NCI-H2107 treated with DMSO at 0.1 percent for 48 hours (cell line): ENCODE measurements around the gene GIPC2.
"Not testable (repeated sequence)": the region's sequence is repeated elsewhere in the genome, so short reads cannot be mapped to it uniquely, and the experiment has no call there.

Experiments used
- DNase-seq: peaks from one replicate; lab custom pipeline; 2025; ENCODE audit not compliant: unreplicated experiment; lab: John Stamatoyannopoulos, UW

The GIPC2 gene

DNA sequence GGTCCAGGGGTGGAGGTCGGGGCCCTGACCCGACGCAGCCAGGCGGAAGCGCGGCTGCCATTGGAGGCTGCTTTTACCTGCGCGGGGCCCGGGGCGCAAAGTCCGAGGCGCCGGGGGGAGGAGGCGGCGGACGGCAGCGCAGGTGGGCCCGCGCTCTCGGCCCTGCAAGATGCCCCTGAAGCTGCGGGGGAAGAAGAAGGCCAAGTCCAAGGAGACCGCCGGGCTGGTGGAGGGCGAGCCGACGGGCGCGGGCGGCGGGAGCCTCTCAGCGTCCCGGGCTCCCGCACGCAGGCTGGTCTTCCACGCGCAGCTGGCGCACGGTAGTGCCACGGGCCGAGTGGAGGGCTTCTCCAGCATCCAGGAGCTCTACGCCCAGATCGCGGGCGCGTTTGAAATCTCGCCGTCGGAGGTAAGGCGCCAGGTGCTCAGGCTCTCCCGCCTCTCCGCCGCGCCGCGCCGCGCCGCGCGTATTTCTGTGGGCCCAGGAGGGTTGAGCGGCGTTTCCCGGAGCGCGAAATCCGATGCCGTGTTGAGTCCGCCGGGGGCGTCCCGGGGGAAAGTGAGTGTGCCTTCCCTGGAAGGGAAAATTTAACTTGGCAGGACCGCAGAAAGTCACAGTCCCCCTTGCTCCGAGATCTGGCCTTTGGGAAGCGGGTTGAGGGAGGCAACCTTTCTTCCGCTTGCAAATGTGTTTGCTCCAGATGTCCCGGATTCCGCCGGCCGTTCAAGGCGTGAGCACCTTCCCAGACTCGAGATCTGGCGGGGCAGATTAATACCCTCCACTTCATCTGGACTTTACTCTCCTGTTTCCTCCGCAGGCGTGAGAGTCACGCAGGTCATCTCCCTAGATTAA lies at the start of gene GIPC2:
Gene GIPC2, plus strand, starts transcription at position 41 of the 853 bp plus-strand sequence. Its CDS starts 129 bp downstream, at position 170.
- no peak for DNase-seq

DNA sequence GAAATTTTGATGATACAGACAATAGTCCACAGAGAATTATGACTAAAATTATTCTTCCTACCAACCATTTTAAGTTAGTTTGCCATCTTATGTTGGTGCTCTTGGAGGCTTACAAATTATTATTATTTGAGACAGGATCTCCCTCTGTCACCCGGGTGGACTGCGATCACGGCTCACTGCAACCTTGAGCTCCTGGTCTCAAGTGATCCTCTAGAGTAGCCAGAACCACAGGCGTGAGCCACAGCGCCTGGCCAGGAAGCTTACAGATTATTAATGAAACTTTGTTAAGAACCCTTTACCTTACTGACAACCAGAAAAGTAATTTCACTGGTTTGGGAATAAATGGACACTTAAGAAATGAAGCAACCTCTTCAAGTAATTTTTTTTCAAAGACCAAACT lies 49.0 kb upstream of the GIPC2 start:
- DNase-seq = no peak

- not testable (repeated sequence) for DNase-seq
Observed at GRCh38 chr1:78000536-78000935, 45.2 kb upstream of the GIPC2 start.

- DNase-seq = no peak
Observed at GRCh38 chr1:78003070-78003746, 42.6 kb upstream of the GIPC2 start.

DNA sequence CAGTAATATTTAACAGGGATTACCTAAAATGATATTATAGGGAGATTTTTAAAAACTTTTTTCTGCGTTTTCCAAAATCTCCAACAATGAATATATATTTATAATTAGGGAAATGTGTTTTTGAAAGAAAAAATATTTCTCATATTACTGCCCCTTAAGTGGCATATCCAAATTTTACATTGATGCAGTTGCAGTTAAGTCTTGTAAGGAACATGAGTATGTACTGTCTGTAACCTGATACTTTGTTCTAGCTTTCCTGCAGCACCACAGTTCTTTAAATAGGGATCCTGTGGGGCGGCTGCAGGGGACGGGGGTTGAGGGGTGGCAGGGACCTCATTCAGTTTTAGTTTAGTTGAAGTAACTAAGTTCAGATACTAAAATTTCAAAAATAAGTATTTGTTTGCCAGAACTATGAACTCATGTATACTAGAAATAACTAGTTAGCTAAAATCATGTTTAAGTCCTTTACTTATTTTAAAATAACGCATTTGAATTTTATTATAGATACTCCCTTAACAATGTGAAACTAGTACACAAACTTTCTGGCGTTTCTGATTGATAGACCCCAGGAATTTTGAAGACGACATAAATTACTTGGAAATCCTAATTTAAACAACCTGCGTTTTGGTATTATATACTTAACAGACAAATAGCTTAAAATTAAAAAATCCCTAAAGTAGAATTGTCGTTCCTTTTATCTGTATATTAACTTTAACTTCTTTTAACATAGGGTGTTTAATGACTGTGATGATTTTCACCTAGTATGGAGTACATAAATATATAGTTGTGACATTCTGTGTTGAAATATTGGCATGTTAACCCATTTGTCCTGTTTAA lies 41.7 kb upstream of the GIPC2 start:
- DNase-seq = peak; percentile 27

DNA sequence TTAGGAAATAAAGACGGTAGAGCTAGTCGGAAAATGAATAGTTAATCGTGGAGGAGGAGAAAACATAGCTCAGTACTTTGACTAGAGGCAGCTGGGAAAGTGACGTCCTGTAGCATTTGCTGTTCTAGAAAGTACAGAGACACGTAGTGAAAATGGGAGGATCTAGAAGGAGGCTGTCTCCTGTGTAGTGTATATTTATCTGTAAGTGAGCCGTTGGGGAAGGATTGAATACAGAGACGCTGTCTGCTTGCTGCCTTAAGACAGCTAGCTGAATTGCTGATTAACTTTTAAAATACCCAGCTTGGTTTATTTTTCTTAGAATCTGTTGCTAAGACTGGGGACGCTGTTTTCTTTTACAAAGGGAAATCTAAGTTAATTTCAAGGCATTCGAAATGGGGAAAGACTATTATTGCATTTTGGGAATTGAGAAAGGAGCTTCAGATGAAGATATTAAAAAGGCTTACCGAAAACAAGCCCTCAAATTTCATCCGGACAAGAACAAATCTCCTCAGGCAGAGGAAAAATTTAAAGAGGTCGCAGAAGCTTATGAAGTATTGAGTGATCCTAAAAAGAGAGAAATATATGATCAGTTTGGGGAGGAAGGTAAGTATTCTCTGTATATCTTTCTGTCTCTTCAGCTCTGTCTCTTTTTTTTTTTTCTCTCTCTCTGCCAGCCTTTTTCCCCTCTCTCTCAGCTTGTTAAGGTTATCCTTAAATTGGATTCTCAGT lies 40.9 kb upstream of the GIPC2 start, which contains the start of gene DNAJB4:
Gene DNAJB4, plus strand, starts transcription at position 221 of the 729 bp plus-strand sequence. Its CDS starts 172 bp downstream, at position 393.
- DNase-seq = no peak

- DNase-seq = no peak
Observed at GRCh38 chr1:78005448-78005722, 40.4 kb upstream of the GIPC2 start.

GRCh38 chr1:78005755-78006154 lies 40.0 kb upstream of the GIPC2 start:
- no peak for DNase-seq

GRCh38 chr1:78006521-78006920 lies 39.2 kb upstream of the GIPC2 start:
- no peak for DNase-seq

- no peak for DNase-seq
Observed at GRCh38 chr1:78007677-78008341, 38.0 kb upstream of the GIPC2 start.

DNA sequence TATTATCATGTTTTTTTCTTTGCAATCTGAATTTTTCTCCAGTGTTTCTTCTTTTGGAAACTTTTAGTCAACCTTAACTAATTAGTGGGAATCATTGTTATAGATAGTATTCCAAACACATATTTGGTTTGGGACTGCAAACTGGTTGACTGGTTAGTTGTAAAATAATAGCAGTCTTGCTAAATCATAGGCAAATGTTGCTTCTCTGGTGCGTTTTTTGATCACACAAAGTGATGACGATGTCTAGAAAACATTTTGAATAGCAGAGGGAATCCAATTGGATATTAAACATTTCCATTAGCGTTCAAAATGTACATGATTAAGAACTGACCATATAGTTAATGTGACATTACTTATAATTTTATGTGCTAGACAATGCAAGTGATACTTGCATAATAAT lies 36.5 kb upstream of the GIPC2 start:
- DNase-seq = no peak

DNA sequence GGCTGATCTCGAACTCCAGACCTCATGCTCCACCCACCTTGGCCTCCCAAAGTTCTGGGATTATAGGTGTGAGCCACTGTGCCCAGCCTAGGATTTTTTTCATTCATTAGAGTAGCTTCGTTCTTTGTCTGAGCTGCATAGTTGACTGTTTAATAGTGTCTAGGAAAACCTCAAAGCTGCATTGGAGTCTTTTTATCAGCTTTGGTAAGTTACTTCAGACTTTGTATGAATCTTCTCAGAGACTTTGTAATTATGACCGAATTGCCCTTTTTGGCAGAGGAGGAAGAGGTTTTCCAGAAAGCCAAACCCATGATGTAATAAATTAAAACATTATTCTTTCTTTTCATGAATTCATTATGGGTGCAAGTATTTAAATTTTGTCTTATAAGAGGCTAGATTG lies 35.9 kb upstream of the GIPC2 start:
- DNase-seq = no peak

- no peak for DNase-seq
Observed at GRCh38 chr1:78011050-78011449, 34.7 kb upstream of the GIPC2 start.

DNA sequence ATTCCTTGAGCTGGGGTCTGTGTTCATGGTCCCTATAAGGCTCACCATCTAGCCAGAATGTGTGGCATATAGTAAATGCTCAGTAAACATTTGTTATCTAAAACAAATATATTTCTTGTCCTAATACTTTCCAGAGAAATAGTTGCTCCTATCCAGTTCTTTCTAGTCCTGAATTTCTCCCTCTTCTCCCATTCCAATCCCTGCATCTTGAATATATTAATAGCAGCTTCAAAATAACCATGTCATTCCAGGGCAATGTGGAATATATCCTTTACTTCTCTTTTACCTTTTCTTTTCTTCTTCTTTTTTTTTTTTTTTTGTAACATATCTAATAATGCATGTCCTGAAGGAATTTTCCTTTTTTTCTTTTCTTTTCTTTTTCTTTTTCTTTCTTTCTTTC lies 30.6 kb upstream of the GIPC2 start:
- no peak for DNase-seq

GRCh38 chr1:78019024-78019423 lies 26.7 kb upstream of the GIPC2 start:
- DNase-seq = no peak

DNA sequence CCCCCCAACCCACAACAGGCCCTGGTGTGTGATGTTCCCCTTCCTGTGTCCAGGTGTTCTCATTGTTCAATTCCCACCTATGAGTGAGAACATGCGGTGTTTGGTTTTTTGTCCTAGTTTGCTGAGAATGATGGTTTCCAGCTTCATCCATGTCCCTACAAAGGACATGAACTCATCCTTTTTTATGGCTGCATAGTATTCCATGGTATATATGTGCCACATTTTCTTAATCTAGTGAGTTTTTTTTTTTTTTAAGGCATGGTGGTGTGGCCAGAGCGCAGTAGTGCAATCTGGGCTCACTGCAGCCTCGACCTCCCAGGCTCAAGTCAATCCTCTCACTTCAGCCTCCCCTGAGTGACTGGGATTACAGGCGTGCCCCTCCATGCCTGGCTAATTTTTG lies 24.6 kb upstream of the GIPC2 start:
- not testable (repeated sequence) for DNase-seq

GRCh38 chr1:78029793-78030192 lies 16.0 kb upstream of the GIPC2 start:
- DNase-seq = no peak

GRCh38 chr1:78032996-78033796 lies 12.6 kb upstream of the GIPC2 start:
- DNase-seq = no peak

DNA sequence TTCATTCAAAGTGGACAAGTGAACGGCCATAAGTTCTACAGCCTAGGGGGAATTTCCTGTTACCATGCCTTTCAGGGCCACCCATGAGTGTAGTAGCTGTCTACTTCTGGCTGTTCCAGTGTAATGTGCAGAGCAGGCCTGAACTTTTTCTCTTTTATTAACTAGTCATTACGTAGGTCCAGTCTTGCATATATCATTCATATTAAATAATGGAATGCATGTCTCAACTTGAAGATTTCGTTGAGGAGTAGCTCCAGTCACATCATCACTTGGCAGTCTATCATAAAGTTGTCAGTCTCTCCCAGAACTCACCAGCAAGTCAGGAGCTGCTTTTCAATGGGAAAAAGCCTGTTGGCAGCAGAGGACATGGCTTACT lies 12.0 kb upstream of the GIPC2 start:
- DNase-seq = no peak

GRCh38 chr1:78035121-78035520 lies 10.6 kb upstream of the GIPC2 start:
- no peak for DNase-seq
